Psoas muscle (tissue), 8 donors: ENCODE data around the gene MYB. TPM values are rescaled to one million over a fixed set of nuclear protein-coding genes. Genes with fewer than 3 reads are reported as not detected.
A peak's percentile ranks its signal among the peaks of the same experiment; 100 is the strongest.

ENCODE experiments used
- ATAC-seq, 4 donors: fragments of 200-7000 bp; cut with Tn5 transposase; one replicate each; pipeline ENCODE4 v1.9.1; 2020; ENCODE audit warnings: moderate library complexity in 3 of 4, mild to moderate bottlenecking in 2 of 4
- DNase-seq, 2 donors: peaks; one replicate each; pipeline ENCODE4 v3.0.0-alpha.2; 2020
- H3K27ac ChIP-seq: fragments of 200-600 bp; one replicate; pipeline ENCODE4 v1.8.0; 2022
- H3K27me3 ChIP-seq, 3 donors: fragments of 200-600 bp in 1 of 3; one replicate each; pipeline versions ENCODE4 v1.6.1 to v1.8.0; 2013 to 2022; ENCODE audit warnings: low read length in 2 of 3, mild to moderate bottlenecking in 2 of 3, moderate library complexity in 1 of 3; ENCODE audit not compliant: insufficient read depth in 3 of 3
- H3K36me3 ChIP-seq, 2 donors: fragments of 200-600 bp in 1 of 2; one replicate each; pipeline versions ENCODE4 v1.6.1 to v1.8.0; 2013 to 2022; ENCODE audit warnings: low read depth in 1 of 2, mild to moderate bottlenecking in 1 of 2, moderate library complexity in 1 of 2; ENCODE audit not compliant: insufficient read depth in 1 of 2
- H3K4me1 ChIP-seq: fragments of 200-600 bp; one replicate; pipeline ENCODE4 v1.8.0; 2022
- H3K4me3 ChIP-seq: fragments of 200-600 bp; one replicate; pipeline ENCODE4 v1.8.0; 2022; ENCODE audit warnings: mild to moderate bottlenecking
- H3K9me3 ChIP-seq: fragments of 200-600 bp; one replicate; pipeline ENCODE4 v1.8.0; 2022
- WGBS, 3 donors: extraction: QIAGEN DNeasy Blood & Tissue Kit; methylation state at CpG; one replicate each; pipeline versions ENCODE4 v1.1.6 to v1.1.7; 2013; 5-methylcytosine and 5-hydroxymethylcytosine counted together
- intact Hi-C, 2 donors: fragments of 100-400 bp; cut with DNase I; formaldehyde crosslinking; loops; one replicate each; pipeline versions ENCODE4 v1.11.0 to v1.14.2; 2022
- polyA plus RNA-seq, 3 donors: library from polyadenylated mRNA; stranded (reverse); fragments of 200-250 nt; gene quantifications; one replicate each; pipeline ENCODE4 v1.2.3, GENCODE V29; 2013
- total RNA-seq, 4 donors: library from RNA; stranded (reverse); fragmentation: NEBNext Ultra II Directional in 2 of 4; extraction: Animal tissue kit (Norgen Biotek cat#: 25700) in 2 of 4; gene quantifications; one replicate each; pipeline versions ENCODE4 v1.2.1 to v1.2.4, GENCODE V29; 2021 to 2023
- TF ChIP-seq, protein P1 (sequence below): fragments of 200-600 bp; IDR thresholded peaks from one replicate; pipeline ENCODE4 v1.8.0; 2022; ENCODE audit warnings: antibody characterized with exemption
- donor health status: healthy with polysubstance abuse.
- donor health status: DM: no; HTN: no; CAD: no; lungs with moderate emphysema.
- donor health status: Bipolar disorder and iron deficiency.
- donor health status: healthy.
- donor health status: DM: yes; HTN: yes; CAD: no.
- donor health status: DM: no; HTN: no; CAD: no.
- donor health status: DM: no; HTN: no; CAD: no.
- donor health status: DM: yes; HTN: yes; CAD: no.

Gene MYB
- total and polyA plus RNA-seq, 7 donors: 0.04 to 0.28 (median 0.05) TPM; not detected in 3

DNA sequence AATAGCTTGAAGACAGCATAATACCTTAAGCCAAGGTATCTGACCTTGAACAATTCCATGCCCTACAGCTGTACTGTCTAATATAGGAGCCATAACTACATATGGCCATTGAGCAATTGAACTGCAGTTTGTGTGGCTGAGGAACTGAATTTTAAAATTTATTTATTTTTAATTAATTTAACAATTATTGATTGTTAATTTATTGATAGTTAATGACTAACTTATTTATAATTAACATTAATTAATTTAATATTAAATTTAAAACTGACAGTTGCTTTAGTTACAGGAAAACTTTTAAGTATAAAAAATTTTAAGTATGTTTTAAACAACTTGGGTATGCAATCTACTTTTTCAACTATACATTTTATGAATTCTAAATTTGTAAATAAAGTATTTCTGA is 12.3 kb upstream of the MYB start:
- H3K9me3 ChIP-seq: no peaks in the 10 kb centered on the region
- no peaks in the 10 kb centered on the region for H3K4me1 ChIP-seq
- intact Hi-C loops: no loop called here
- no peak overlapping the region for H3K4me3 ChIP-seq
- TF ChIP-seq, protein P1, sequence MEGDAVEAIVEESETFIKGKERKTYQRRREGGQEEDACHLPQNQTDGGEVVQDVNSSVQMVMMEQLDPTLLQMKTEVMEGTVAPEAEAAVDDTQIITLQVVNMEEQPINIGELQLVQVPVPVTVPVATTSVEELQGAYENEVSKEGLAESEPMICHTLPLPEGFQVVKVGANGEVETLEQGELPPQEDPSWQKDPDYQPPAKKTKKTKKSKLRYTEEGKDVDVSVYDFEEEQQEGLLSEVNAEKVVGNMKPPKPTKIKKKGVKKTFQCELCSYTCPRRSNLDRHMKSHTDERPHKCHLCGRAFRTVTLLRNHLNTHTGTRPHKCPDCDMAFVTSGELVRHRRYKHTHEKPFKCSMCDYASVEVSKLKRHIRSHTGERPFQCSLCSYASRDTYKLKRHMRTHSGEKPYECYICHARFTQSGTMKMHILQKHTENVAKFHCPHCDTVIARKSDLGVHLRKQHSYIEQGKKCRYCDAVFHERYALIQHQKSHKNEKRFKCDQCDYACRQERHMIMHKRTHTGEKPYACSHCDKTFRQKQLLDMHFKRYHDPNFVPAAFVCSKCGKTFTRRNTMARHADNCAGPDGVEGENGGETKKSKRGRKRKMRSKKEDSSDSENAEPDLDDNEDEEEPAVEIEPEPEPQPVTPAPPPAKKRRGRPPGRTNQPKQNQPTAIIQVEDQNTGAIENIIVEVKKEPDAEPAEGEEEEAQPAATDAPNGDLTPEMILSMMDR: no peak
- ATAC-seq (no peak), DNase-seq (no peak)
- no peaks in the 10 kb centered on the region for H3K36me3 ChIP-seq
- no peaks in the 10 kb centered on the region for H3K27me3 ChIP-seq
- H3K27ac ChIP-seq: no peak overlapping the region

DNA sequence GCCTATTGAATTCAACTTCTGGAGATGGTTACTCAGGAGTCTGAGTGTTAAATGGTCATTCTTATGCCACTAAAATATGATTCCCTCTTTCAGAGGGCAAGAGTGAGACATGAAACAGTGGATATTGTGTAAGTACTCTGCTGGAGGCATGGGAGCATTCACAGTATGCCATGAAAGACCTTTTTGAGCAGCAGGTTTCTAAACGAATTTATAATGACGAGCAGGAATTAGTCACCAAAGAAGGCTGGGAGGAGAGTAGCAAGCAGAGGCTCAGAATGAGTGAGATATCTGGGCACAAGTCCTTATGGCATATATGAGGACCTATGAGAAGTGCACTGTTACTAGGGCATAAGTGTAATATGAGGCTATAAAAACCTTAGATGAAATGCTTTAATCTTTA is 10.9 kb upstream of the MYB start:
- TF ChIP-seq, protein P1: no peak
- no peaks in the 10 kb centered on the region for H3K9me3 ChIP-seq
- no peaks in the 10 kb centered on the region for H3K4me1 ChIP-seq
- no peaks in the 10 kb centered on the region for H3K27me3 ChIP-seq
- no peaks in the 10 kb centered on the region for H3K36me3 ChIP-seq
- H3K27ac ChIP-seq: no peak overlapping the region
- DNase-seq (no peak), ATAC-seq (no peak)
- WGBS, 3 donors: 76 to 79% (median 78%) methylated on average over 2 of the region's 2 CpGs
- intact Hi-C loops: no loop called here
- no peak overlapping the region for H3K4me3 ChIP-seq

DNA sequence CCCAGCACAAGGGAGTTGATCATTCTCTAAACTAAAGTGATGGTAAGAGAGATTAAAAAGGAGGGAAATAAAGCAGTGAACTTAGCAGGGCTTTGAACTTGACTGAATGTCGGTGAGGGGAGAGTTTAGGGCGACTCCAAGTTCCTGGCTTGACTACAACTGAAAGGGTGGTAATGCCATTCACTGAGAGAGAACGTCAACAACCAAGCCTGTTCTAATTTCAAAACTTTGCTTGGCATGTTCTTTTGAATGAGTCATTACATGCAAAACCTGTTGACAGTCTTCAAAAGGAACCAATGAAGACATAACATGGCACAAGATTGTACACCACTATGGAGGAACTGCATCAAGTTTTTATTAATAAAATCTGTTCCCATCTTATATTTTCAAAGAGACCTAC is 10.3 kb upstream of the MYB start:
- TF ChIP-seq, protein P1: no peak
- H3K36me3 ChIP-seq: no peaks in the 10 kb centered on the region
- 49 to 57% (median 51%) methylated on average over 3 of the region's 3 CpGs for WGBS, 3 donors
- no peak overlapping the region for H3K27ac ChIP-seq
- no peaks in the 10 kb centered on the region for H3K9me3 ChIP-seq
- peak in 2 of 4 donors; percentile 52 to 64 for ATAC-seq
- DNase-seq: no peak
- H3K4me3 ChIP-seq: no peak overlapping the region
- H3K4me1 ChIP-seq: no peaks in the 10 kb centered on the region
- H3K27me3 ChIP-seq: no peaks in the 10 kb centered on the region
- intact Hi-C loops: no loop called here

DNA sequence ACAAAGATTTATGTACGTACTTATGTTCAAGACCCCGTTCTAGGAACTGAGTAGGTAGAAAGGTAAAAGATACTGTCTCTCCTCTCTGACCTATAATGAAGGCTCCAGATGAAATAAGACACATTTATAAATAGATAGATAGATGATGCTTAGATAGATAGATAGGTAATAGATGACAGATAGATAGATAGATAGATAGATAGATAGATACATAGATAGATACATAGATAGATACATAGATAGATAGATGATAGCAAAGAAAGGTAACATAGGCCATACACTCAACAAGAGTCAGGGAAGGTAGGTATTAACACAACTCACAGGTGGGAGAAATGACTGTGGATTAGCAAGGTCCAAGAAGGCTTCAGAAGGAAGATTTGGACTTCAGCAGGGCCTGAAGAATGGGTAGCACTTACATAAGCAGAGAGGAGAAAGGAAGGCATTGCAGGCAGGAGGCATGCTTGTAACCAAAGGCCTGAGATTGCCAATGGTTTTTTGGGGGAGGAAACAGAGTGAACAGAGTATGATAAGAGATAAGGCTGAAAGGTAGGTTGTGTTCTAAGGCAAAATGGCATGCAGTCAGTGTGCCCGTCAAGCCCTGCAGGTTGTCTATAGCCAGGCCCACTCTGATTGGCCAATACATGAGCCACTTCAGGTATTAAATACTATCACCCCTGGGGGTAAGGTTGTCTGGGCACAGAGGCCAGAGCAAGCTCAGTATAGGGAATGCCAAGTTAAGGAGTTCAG is 7.7 kb upstream of the MYB start:
- ATAC-seq (no peak), DNase-seq (no peak)
- Histone ChIP-seq H3K4me3 (no peak overlapping the region), H3K27me3 (no peaks in the 10 kb centered on the region), H3K4me1 (no peaks in the 10 kb centered on the region), H3K36me3 (no peaks in the 10 kb centered on the region), H3K9me3 (no peaks in the 10 kb centered on the region), H3K27ac (no peak overlapping the region)
- 82 to 90% (median 83%) methylated on average over 3 of the region's 3 CpGs for WGBS, 3 donors
- intact Hi-C loops: no loop called here
- TF ChIP-seq, protein P1: no peak

DNA sequence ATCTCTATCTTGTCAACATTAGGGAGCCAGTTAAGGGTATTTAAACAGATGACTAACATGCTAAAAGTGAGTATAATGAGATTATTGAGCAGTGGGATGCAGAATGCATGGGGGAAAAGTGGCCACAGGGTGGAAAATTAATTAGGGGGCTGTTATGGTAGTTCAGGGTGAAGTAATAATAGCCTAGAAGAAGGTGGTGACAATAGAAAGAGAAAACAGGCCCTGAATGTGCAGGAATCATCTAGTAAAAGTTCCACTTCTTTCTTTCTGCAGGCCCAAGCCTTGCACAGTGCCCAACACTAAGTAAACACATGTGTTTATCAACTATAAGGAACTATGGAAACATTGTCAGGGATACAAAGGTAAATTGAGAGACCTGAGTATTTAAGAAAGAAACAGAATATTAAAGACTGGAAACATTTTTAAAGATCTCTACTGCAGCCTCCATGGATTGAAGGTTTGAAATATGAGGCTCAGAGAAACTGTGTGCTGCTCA is 7.1 kb upstream of the MYB start:
- intact Hi-C loops: no loop called here
- Histone ChIP-seq H3K4me1 (no peaks in the 10 kb centered on the region), H3K27ac (no peak overlapping the region), H3K9me3 (no peaks in the 10 kb centered on the region), H3K27me3 (no peaks in the 10 kb centered on the region), H3K4me3 (no peak overlapping the region), H3K36me3 (no peaks in the 10 kb centered on the region)
- DNase-seq (no peak), ATAC-seq (no peak)
- TF ChIP-seq, protein P1: no peak
